Caco-2 (cell line): Measurements from ENCODE around the gene KRTAP16-1. TPM values are rescaled to one million over a fixed set of nuclear protein-coding genes. Genes with fewer than 3 reads are reported as not detected.

Experiments used
- BruUV-seq: library from RNA; stranded (reverse); fragments of 400-500 nt; replicated peaks from 2 replicates; lab custom pipeline; 2021; lab: Mats Ljungman, UMichigan
- CTCF ChIA-PET: fragments of 300-600 bp; sonication (Branson Sonifier 250); formaldehyde crosslinking; loops from one replicate; lab custom pipeline; 2022; ENCODE audit warnings: antibody characterized with exemption; lab: Charles Lee
- POLR2A ChIA-PET: fragments of 300-600 bp; sonication (Branson Sonifier 250); formaldehyde crosslinking; loops from one replicate; lab custom pipeline; 2022; ENCODE audit warnings: antibody characterized with exemption; lab: Charles Lee
- DNase-seq, 2 experiments: peaks; one replicate each; pipeline versions ENCODE4 v3.0.0 to v3.0.0-alpha.2; 2020 to 2022
- H3K27me3 ChIP-seq: replicated peaks from 2 replicates; pipeline ENCODE4 v1.6.0; 2011; ENCODE audit warnings: low read length; ENCODE audit not compliant: control insufficient read depth, insufficient read depth
- H3K36me3 ChIP-seq: 2 replicates; pipeline ENCODE4 v1.5.1; 2011; ENCODE audit warnings: low read length; ENCODE audit not compliant: control insufficient read depth, insufficient read depth
- H3K4me1 ChIP-seq: fragments of 250-450 bp; sonication (Bioruptor Pico); 2 replicates; pipeline ENCODE4 v1.5.1; 2020; ENCODE audit warnings: mild to moderate bottlenecking
- H3K4me3 ChIP-seq: 2 replicates; pipeline ENCODE4 v1.5.1; 2011; ENCODE audit warnings: low read depth, mild to moderate bottlenecking, control low read depth, low read length
- H3K9me3 ChIP-seq: fragments of 250-450 bp; sonication (Bioruptor Pico); 2 replicates; pipeline ENCODE4 v1.5.1; 2020; ENCODE audit warnings: mild to moderate bottlenecking, moderate library complexity
- H3K27ac Mint-ChIP-seq: one replicate; pipeline ENCODE4 v1.8.0; 2022; ENCODE audit warnings: mixed read lengths; ENCODE audit not compliant: unreplicated experiment
- H3K27me3 Mint-ChIP-seq: one replicate; pipeline ENCODE4 v1.8.0; 2022; ENCODE audit warnings: mixed read lengths; ENCODE audit not compliant: insufficient read depth, unreplicated experiment
- H3K36me3 Mint-ChIP-seq: one replicate; pipeline ENCODE4 v1.8.0; 2022; ENCODE audit warnings: mild to moderate bottlenecking, mixed read lengths; ENCODE audit not compliant: insufficient read depth, unreplicated experiment
- H3K4me1 Mint-ChIP-seq: one replicate; pipeline ENCODE4 v1.8.0; 2022; ENCODE audit warnings: low read depth, mixed read lengths; ENCODE audit not compliant: unreplicated experiment
- H3K4me3 Mint-ChIP-seq: one replicate; pipeline ENCODE4 v1.8.0; 2022; ENCODE audit warnings: mild to moderate bottlenecking, moderate library complexity, mixed read lengths; ENCODE audit not compliant: unreplicated experiment
- H3K9me3 Mint-ChIP-seq: one replicate; pipeline ENCODE4 v1.8.0; 2022; ENCODE audit warnings: mixed read lengths; ENCODE audit not compliant: unreplicated experiment
- CTCF ChIP-seq, 2 experiments: fragments of 200-600 bp in 1 of 2; IDR thresholded peaks; 1 replicate in 1 of 2; 2 replicates in 1 of 2; pipeline versions ENCODE4 v1.5.1 to v1.8.0; 2011 to 2022; ENCODE audit warnings: antibody characterized with exemption in 1 of 2, control low read depth in 1 of 2, inconsistent platforms in 1 of 2, low read depth in 1 of 2, low read length in 1 of 2, mild to moderate bottlenecking in 1 of 2, moderate library complexity in 1 of 2; ENCODE audit not compliant: insufficient read depth in 1 of 2, severe bottlenecking in 1 of 2, unreplicated experiment in 1 of 2
- intact Hi-C: fragments of 100-400 bp; cut with micrococcal nuclease; formaldehyde crosslinking; loops from one replicate; pipeline ENCODE4 v1.10.0; 2022; ENCODE audit not compliant: unreplicated experiment
- total RNA-seq: library from RNA; stranded (reverse); gene quantifications from 2 replicates; pipeline ENCODE4 v1.2.3, GENCODE V29; 2022

KRTAP16-1 gene
- total RNA-seq, 1 experiment from 2014 or later = not detected

GRCh38 chr17:41322094-41322902, 13.2 kb upstream of the KRTAP16-1 start:
- H3K36me3 ChIP-seq = no peaks in the 10 kb centered on the region
- peak; percentile 75 to 86 for TF ChIP-seq CTCF (IDR thresholded peaks at IDR 0.05; ENCODE audit: insufficient read depth in 1 of 2, low read depth in 1 of 2, low read length in 1 of 2, severe bottlenecking in 1 of 2, unreplicated experiment in 1 of 2)
- BruUV-seq = no TSS peak
- H3K4me1 Mint-ChIP-seq = peaks cover 10% of the 10 kb centered on the region
- H3K4me3 Mint-ChIP-seq = no peak overlapping the region
- intact Hi-C loops = loop anchor here (1.0 to 10.0 kb wide), 6 partner anchors 173 to 520 kb away; partner anchors contain the start of genes KRTAP2-3 and KRTAP2-4
- H3K36me3 Mint-ChIP-seq = no peaks in the 10 kb centered on the region
- no peaks in the 10 kb centered on the region for H3K27me3 Mint-ChIP-seq
- no peak overlapping the region for H3K4me3 ChIP-seq
- CTCF ChIA-PET = interaction anchor here (0.6 to 1.7 kb wide), 14 partner anchors 8 to 519 kb away, joined by 3 to 13 read pairs (median 4); no protein-coding TSS in a partner anchor
- POLR2A ChIA-PET = interaction anchor here (0.6 to 1.0 kb wide), 2 partner anchors 206 to 366 kb away, joined by 3 read pairs; partner anchors contain the start of gene EIF1
- peaks cover 22% of the 10 kb centered on the region for H3K9me3 Mint-ChIP-seq
- peaks cover 13% of the 10 kb centered on the region for H3K9me3 ChIP-seq
- no peaks in the 10 kb centered on the region for H3K27me3 ChIP-seq
- H3K27ac Mint-ChIP-seq = peak overlapping the region; percentile 76
- peaks cover 4% of the 10 kb centered on the region; the same call in 1 of the 2 replicates for H3K4me1 ChIP-seq
- DNase-seq = peak in 1 of 2 experiments; percentile 35

- H3K4me1 ChIP-seq = peaks cover 4% of the 10 kb centered on the region; the same call in 1 of the 2 replicates
- CTCF ChIA-PET = no interaction called here
- H3K4me3 ChIP-seq = no peak overlapping the region
- Mint-ChIP-seq H3K9me3 (peaks cover 22% of the 10 kb centered on the region), H3K4me1 (peaks cover 10% of the 10 kb centered on the region), H3K4me3 (no peak overlapping the region), H3K27ac (no peak overlapping the region), H3K36me3 (no peaks in the 10 kb centered on the region), H3K27me3 (no peaks in the 10 kb centered on the region)
- no peak for DNase-seq
- no peak for TF ChIP-seq CTCF (IDR thresholded peaks at IDR 0.05; ENCODE audit: insufficient read depth in 1 of 2, low read depth in 1 of 2, low read length in 1 of 2, severe bottlenecking in 1 of 2, unreplicated experiment in 1 of 2)
- intact Hi-C loops = no loop called here
- H3K9me3 ChIP-seq = peaks cover 13% of the 10 kb centered on the region
- no peaks in the 10 kb centered on the region for H3K27me3 ChIP-seq
- no TSS peak for BruUV-seq
- no peaks in the 10 kb centered on the region for H3K36me3 ChIP-seq
- POLR2A ChIA-PET = no interaction called here
Measured at GRCh38 chr17:41318231-41318630, 9.1 kb upstream of the KRTAP16-1 start.

GRCh38 chr17:41315814-41316445, 6.8 kb upstream of the KRTAP16-1 start:
- H3K27me3 ChIP-seq = no peaks in the 10 kb centered on the region
- POLR2A ChIA-PET = no interaction called here
- no peaks in the 10 kb centered on the region for H3K4me1 ChIP-seq
- Mint-ChIP-seq H3K4me1 (no peaks in the 10 kb centered on the region), H3K27ac (no peak overlapping the region), H3K4me3 (no peak overlapping the region), H3K36me3 (no peaks in the 10 kb centered on the region), H3K27me3 (no peaks in the 10 kb centered on the region), H3K9me3 (peaks cover 20% of the 10 kb centered on the region)
- intact Hi-C loops = no loop called here
- BruUV-seq = no TSS peak
- TF ChIP-seq CTCF (IDR thresholded peaks at IDR 0.05; ENCODE audit: insufficient read depth in 1 of 2, low read depth in 1 of 2, low read length in 1 of 2, severe bottlenecking in 1 of 2, unreplicated experiment in 1 of 2) = no peak
- no peak overlapping the region for H3K4me3 ChIP-seq
- H3K9me3 ChIP-seq = peaks cover 13% of the 10 kb centered on the region
- no peak for DNase-seq
- CTCF ChIA-PET = interaction anchor here (0.6 kb wide), 1 partner anchor 26 kb away, joined by 3 read pairs; no protein-coding TSS in a partner anchor
- no peaks in the 10 kb centered on the region for H3K36me3 ChIP-seq
